H1 (cell line): ENCODE results near the gene DSCAM. TPM values are rescaled to one million over a fixed set of nuclear protein-coding genes. Genes with fewer than 3 reads are reported as not detected.

Experiments used
- CTCF ChIA-PET: fragments of 300-600 bp; sonication (Branson Sonifier 250); formaldehyde crosslinking; loops from one replicate; lab custom pipeline; 2021; ENCODE audit not compliant: partially characterized antibody; lab: Charles Lee
- POLR2A ChIA-PET: fragments of 300-600 bp; sonication (Branson Sonifier 250); formaldehyde crosslinking; loops from one replicate; lab custom pipeline; 2021; ENCODE audit warnings: inconsistent platforms; ENCODE audit not compliant: partially characterized antibody; lab: Charles Lee
- DNase-seq, 2 experiments: peaks; one replicate each; pipeline versions ENCODE4 v3.0.0 to v3.0.0-alpha.2; 2010 to 2022; ENCODE audit warnings: low spot score in 2 of 2, low read depth in 1 of 2, mixed read lengths in 1 of 2
- FAIRE-seq: peaks from 2 replicates; lab custom pipeline; 2011; peaks lifted over from hg19 to GRCh38; lab: Jason Lieb, UNC
- H2AFZ ChIP-seq: 2 replicates; pipeline ENCODE4 v1.8.1; 2012; ENCODE audit warnings: low read length, inconsistent platforms
- H2AK5ac ChIP-seq: 2 replicates; pipeline ENCODE4 v1.6.1; 2013; ENCODE audit warnings: low read depth, low read length
- H2BK120ac ChIP-seq: replicated peaks from 2 replicates; pipeline ENCODE3; 2013; ENCODE audit warnings: low read depth, low read length, inconsistent platforms
- H2BK12ac ChIP-seq: 2 replicates; pipeline ENCODE4 v1.6.1; 2013; ENCODE audit warnings: low read depth, low read length
- H2BK15ac ChIP-seq: 2 replicates; pipeline ENCODE4 v1.6.1; 2013; ENCODE audit warnings: low read length
- H2BK20ac ChIP-seq: 2 replicates; pipeline ENCODE4 v1.6.1; 2013; ENCODE audit warnings: low read length
- H2BK5ac ChIP-seq: 2 replicates; pipeline ENCODE4 v1.6.1; 2013; ENCODE audit warnings: low read depth, low read length
- H3K14ac ChIP-seq: 2 replicates; pipeline ENCODE4 v1.6.1; 2013; ENCODE audit warnings: inconsistent platforms; ENCODE audit not compliant: insufficient read length
- H3K18ac ChIP-seq: 2 replicates; pipeline ENCODE4 v1.6.1; 2013; ENCODE audit warnings: low read length; ENCODE audit errors: extremely low read depth
- H3K23ac ChIP-seq: 2 replicates; pipeline ENCODE4 v1.6.1; 2013; ENCODE audit warnings: inconsistent platforms; ENCODE audit not compliant: insufficient read length
- H3K23me2 ChIP-seq: 2 replicates; pipeline ENCODE4 v1.6.1; 2013; ENCODE audit warnings: low read depth, low read length
- H3K27ac ChIP-seq: 2 replicates; pipeline ENCODE4 v1.6.1; 2011; ENCODE audit warnings: low read depth, low read length, inconsistent platforms
- H3K27me3 ChIP-seq, 4 experiments: replicated peaks in 1 of 4; 1 replicate in 1 of 4; 2 replicates in 3 of 4; pipeline versions ENCODE4 v1.6.1 to v1.8.1; 2011 to 2013; ENCODE audit warnings: low read length in 3 of 4, mild to moderate bottlenecking in 3 of 4, inconsistent platforms in 2 of 4, mixed read lengths in 2 of 4, moderate library complexity in 1 of 4; ENCODE audit not compliant: control insufficient read depth in 3 of 4, insufficient read depth in 3 of 4; ENCODE audit errors: extremely low read depth in 1 of 4
- H3K36me3 ChIP-seq, 4 experiments: 2 replicates each; pipeline versions ENCODE4 v1.6.1 to v1.8.1; 2011 to 2013; ENCODE audit warnings: mild to moderate bottlenecking in 4 of 4, low read length in 3 of 4, moderate library complexity in 2 of 4, control low read depth in 1 of 4, inconsistent platforms in 1 of 4; ENCODE audit not compliant: insufficient read depth in 4 of 4, control insufficient read depth in 2 of 4
- H3K4ac ChIP-seq: replicated peaks from 2 replicates; pipeline ENCODE3; 2013; ENCODE audit warnings: low read length, low read depth, mixed read lengths, inconsistent platforms; ENCODE audit not compliant: insufficient read length
- H3K4me1 ChIP-seq, 4 experiments: replicated peaks in 1 of 4; 1 replicate in 1 of 4; 2 replicates in 3 of 4; pipeline versions ENCODE4 v1.6.1 to v1.8.1; 2011 to 2013; ENCODE audit warnings: low read length in 3 of 4, inconsistent platforms in 2 of 4, mixed read lengths in 1 of 4; ENCODE audit not compliant: insufficient read depth in 4 of 4, control insufficient read depth in 3 of 4
- H3K4me2 ChIP-seq, 2 experiments: 2 replicates each; pipeline versions ENCODE4 v1.6.1 to v1.8.1; 2011 to 2013; ENCODE audit warnings: low read depth in 2 of 2, low read length in 2 of 2, control low read depth in 1 of 2, inconsistent platforms in 1 of 2, mild to moderate bottlenecking in 1 of 2; ENCODE audit not compliant: insufficient read depth in 1 of 2
- H3K4me3 ChIP-seq, 4 experiments: fragments of 200-600, 300-600 bp in 1 of 4; sonication (generic), shearing (Covaris generic), sonication (Bioruptor Twin) in 1 of 4; 2 replicates each; pipeline versions ENCODE4 v1.5.1 to v1.8.1; 2011 to 2016; ENCODE audit warnings: low read length in 4 of 4, low read depth in 3 of 4, control low read depth in 2 of 4, inconsistent platforms in 2 of 4, mild to moderate bottlenecking in 2 of 4, mixed read lengths in 1 of 4, moderate library complexity in 1 of 4; ENCODE audit not compliant: insufficient read depth in 2 of 4; ENCODE audit errors: extremely low read depth in 1 of 4
- H3K56ac ChIP-seq: replicated peaks from 2 replicates; pipeline ENCODE3; 2013; ENCODE audit warnings: low read depth, mild to moderate bottlenecking, mixed read lengths, low read length, inconsistent platforms; ENCODE audit not compliant: insufficient read length
- H3K79me1 ChIP-seq: 2 replicates; pipeline ENCODE4 v1.6.1; 2013; ENCODE audit warnings: low read depth, low read length, control low read depth
- H3K79me2 ChIP-seq, 2 experiments: 2 replicates each; pipeline versions ENCODE4 v1.6.1 to v1.8.1; 2012 to 2013; ENCODE audit warnings: low read length in 2 of 2, mild to moderate bottlenecking in 2 of 2, inconsistent platforms in 1 of 2; ENCODE audit not compliant: insufficient read depth in 2 of 2, control insufficient read depth in 1 of 2
- H3K9ac ChIP-seq, 4 experiments: replicated peaks in 1 of 4; 1 replicate in 1 of 4; 2 replicates in 3 of 4; pipeline versions ENCODE4 v1.6.1 to v1.8.1; 2011 to 2013; ENCODE audit warnings: low read depth in 3 of 4, low read length in 3 of 4, control low read depth in 2 of 4, mild to moderate bottlenecking in 2 of 4, moderate library complexity in 2 of 4, inconsistent platforms in 1 of 4; ENCODE audit errors: extremely low read depth in 1 of 4
- H3K9me3 ChIP-seq, 2 experiments: 2 replicates each; pipeline versions ENCODE4 v1.6.1 to v1.8.1; 2012 to 2013; ENCODE audit warnings: mild to moderate bottlenecking in 2 of 2, moderate library complexity in 2 of 2, control low read depth in 1 of 2, inconsistent platforms in 1 of 2, low read depth in 1 of 2, low read length in 1 of 2, mixed read lengths in 1 of 2; ENCODE audit not compliant: insufficient read depth in 2 of 2
- H4K20me1 ChIP-seq, 2 experiments: replicated peaks in 1 of 2; 2 replicates each; pipeline versions ENCODE3 to v1.8.1; 2011 to 2013; ENCODE audit warnings: inconsistent platforms in 2 of 2, low read length in 2 of 2, mild to moderate bottlenecking in 1 of 2; ENCODE audit not compliant: insufficient read depth in 2 of 2, control insufficient read depth in 1 of 2
- H4K5ac ChIP-seq: 2 replicates; pipeline ENCODE4 v1.6.1; 2013; ENCODE audit warnings: low read length, low read depth, mixed read lengths, inconsistent platforms; ENCODE audit not compliant: insufficient read length
- H4K8ac ChIP-seq: 2 replicates; pipeline ENCODE4 v1.8.0; 2013; ENCODE audit warnings: mild to moderate bottlenecking, moderate library complexity, low read length, inconsistent platforms; ENCODE audit not compliant: insufficient read depth; ENCODE audit errors: extremely low read depth
- H4K91ac ChIP-seq: replicated peaks from 2 replicates; pipeline ENCODE3; 2013; ENCODE audit warnings: low read length, mixed read lengths, inconsistent platforms; ENCODE audit not compliant: insufficient read length
- ATF2 ChIP-seq: IDR thresholded peaks from 2 replicates; pipeline ENCODE4 v1.6.1; 2012; ENCODE audit warnings: low read length, inconsistent platforms
- CTBP2 ChIP-seq: IDR thresholded peaks from 2 replicates; pipeline ENCODE4 v1.7.0; 2011; ENCODE audit warnings: borderline replicate concordance, mild to moderate bottlenecking, moderate library complexity, mixed read lengths, low read length; ENCODE audit not compliant: insufficient read depth, insufficient read length
- EGR1 ChIP-seq: IDR thresholded peaks from 2 replicates; pipeline ENCODE4 v1.6.1; 2011; ENCODE audit warnings: low read depth, low read length, borderline replicate concordance
- POU5F1 ChIP-seq: IDR thresholded peaks from 2 replicates; pipeline ENCODE4 v1.6.1; 2011; ENCODE audit warnings: low read depth, mild to moderate bottlenecking, low read length, moderate library complexity
- SUZ12 ChIP-seq: fragments of 200-600 bp; sonication (generic); IDR thresholded peaks from 2 replicates; pipeline ENCODE4 v1.6.1; 2012; ENCODE audit warnings: mild to moderate bottlenecking, inconsistent platforms, low read length, moderate library complexity, mixed read lengths
- WGBS, 2 experiments: shearing (Covaris generic) in 1 of 2; methylation state at CpG; one replicate each; pipeline versions ENCODE4 v1.1.6 to v1.1.7; 2013 to 2015; ENCODE audit warnings: low lambda C conversion rate in 2 of 2, mixed read lengths in 2 of 2, inconsistent platforms in 1 of 2, low coverage in 1 of 2, missing lambda C conversion rate in 1 of 2; ENCODE audit not compliant: insufficient replicate concordance in 2 of 2, insufficient coverage in 1 of 2, insufficient read length in 1 of 2; ENCODE audit errors: extremely low coverage in 1 of 2, missing lambda C conversion rate in 1 of 2; 5-methylcytosine and 5-hydroxymethylcytosine counted together
- polyA plus RNA-seq, 7 experiments: library from polyadenylated mRNA; depleted of rRNA in 3 of 7; stranded (reverse) in 5 of 7; unstranded in 2 of 7; fragments of >200 nt in 5 of 7; fragments of 200-250 nt in 2 of 7; gene quantifications; 1 replicate in 5 of 7; 2 replicates in 1 of 7; 4 replicates in 1 of 7; pipeline versions ENCODE4 v1.2.1 to v1.2.3, GENCODE V29; 2011 to 2013; ENCODE audit warnings: missing spikeins in 2 of 7, mixed read lengths in 2 of 7
- total RNA-seq: library from RNA; stranded (reverse); fragmentation: NEBNext Ultra II Directional; extraction: Animal tissue kit (Norgen Biotek cat#: 25700); gene quantifications from 2 replicates; pipeline ENCODE4 v1.2.1, GENCODE V29; 2021

Gene DSCAM
- total and polyA plus RNA-seq, 2 of the 8 experiments (the other 6 are each of a cell fraction or from before 2014, with no cell fraction given), result 0.02 to 0.15 TPM

DNA sequence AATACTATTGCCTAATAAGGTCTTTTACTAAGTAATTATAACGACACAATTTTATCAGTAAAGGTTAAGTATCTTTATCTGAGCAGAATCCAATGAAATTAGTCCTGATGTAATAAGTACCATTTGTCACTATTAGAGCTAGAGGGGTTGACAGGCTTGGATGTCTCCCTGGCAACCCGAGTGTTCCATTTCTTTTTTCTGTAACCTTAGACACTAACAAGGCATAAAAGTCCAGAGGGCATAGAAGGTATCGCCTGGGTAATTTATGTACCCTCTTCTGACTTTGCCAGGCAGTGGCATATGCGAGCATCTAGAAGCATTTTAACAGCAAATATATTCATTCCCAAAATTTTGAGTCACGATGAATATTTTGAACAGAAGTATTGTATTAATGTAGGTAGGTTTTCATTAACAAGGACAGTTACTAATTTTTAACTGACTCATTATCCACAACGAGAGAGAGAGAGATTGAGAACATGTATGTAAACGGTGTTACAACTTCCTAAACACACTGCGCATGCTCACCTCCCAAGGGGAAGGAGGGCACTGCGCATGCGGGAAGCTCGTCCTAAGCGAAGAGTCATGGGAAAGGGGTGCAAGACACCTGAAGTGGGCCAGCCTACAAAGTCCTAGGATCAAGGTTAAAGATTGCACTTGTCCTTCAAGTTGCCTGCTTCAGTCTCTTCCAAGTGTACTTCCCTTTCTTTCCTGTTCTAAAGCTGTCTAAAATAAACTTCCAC is 423.9 kb downstream of the DSCAM start:
- Histone ChIP-seq H3K9ac (no peak overlapping the region), H3K23me2 (no peaks in the 10 kb centered on the region; the same call in 1 of the 2 replicates), H3K36me3 (no peaks in the 10 kb centered on the region), H3K79me2 (no peaks in the 10 kb centered on the region), H3K79me1 (no peaks in the 10 kb centered on the region), H3K4me1 (0 out of 7 replicates have a peak, but pooled peaks cover 0 to 2% (median 0%) of the 10 kb centered on the region in 4 experiments), H3K27ac (no peak overlapping the region), H3K9me3 (peaks cover 0 to 3% of the 10 kb centered on the region in 2 experiments; a peak in 2 of 4 replicates), H4K5ac (no peak overlapping the region), H2BK15ac (no peak overlapping the region), H4K8ac (no peak overlapping the region), H3K4ac (no peak overlapping the region), H3K27me3 (peaks cover 0 to 1% (median 0%) of the 10 kb centered on the region in 4 experiments; a peak in 1 of 7 replicates), H4K20me1 (no peaks in the 10 kb centered on the region), H3K23ac (no peak overlapping the region), H2AFZ (no peak overlapping the region), H4K91ac (no peak overlapping the region), H3K4me3 (no peak overlapping the region), H3K18ac (no peak overlapping the region), H3K56ac (no peak overlapping the region), H2BK20ac (no peak overlapping the region), H2BK12ac (no peak overlapping the region), H2BK5ac (no peak overlapping the region), H2BK120ac (no peak overlapping the region), H3K4me2 (no peak overlapping the region), H2AK5ac (no peak overlapping the region), H3K14ac (no peak overlapping the region)
- 90% methylated on average over 12 of the region's 12 CpGs; no CpG with 5 or more reads in 1 of the 2 experiments for WGBS, 2 experiments
- DNase-seq, result no peak
- ChIA-PET POLR2A (interaction anchor here (0.6 kb wide), 1 partner anchor 126 kb away, joined by 3 read pairs; no protein-coding TSS in a partner anchor), CTCF (interaction anchor here (0.6 to 0.8 kb wide), 2 partner anchors 375 to 724 kb away, joined by 3 to 4 read pairs; no protein-coding TSS in a partner anchor)
- TF ChIP-seq POU5F1 (no peak), SUZ12 (no peak), EGR1 (no peak), ATF2 (no peak), CTBP2 (no peak)
- FAIRE-seq, result no peak
